Measurements from ENCODE around the gene ARAP3. TPM values are rescaled to one million over a fixed set of nuclear protein-coding genes. Genes with fewer than 3 reads are reported as not detected.

The ARAP3 gene
- total and polyA plus RNA-seq, 3 donors from 2014 or later = 4.0 to 4.8 (median 4.1) TPM

DNA sequence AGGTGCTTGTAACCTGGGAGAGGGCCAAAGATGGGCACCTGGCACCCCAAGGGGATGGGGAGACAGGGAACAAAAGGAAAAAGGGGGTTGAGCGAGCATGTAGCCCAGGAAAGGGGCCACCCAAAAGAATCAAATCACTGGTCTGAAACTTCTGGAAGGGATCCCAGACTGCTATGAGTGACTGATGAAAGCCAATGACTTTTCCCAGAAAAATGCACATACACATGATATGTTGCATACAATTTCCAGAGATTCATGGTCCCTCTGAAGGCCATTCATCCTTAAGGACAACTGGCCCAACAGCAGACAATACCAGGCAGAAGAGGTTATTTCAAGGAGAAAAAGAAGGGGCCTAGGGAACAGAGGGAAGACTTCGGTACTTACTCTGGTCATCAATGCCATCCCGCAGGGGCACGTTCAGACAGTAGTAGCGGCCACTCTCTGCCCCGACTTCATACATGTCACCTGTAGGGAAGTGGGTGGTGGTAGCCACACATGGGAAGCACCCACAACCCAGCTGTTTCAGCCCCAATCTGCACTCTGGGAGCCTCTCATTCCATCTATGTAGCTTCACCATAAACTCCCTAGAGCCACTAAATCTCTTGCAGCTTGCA is 53.7 kb downstream of the ARAP3 start:
- intact Hi-C loops (cut with DNase I; ENCODE audit: low total_unique reads) = no loop called here
- H3K36me3 ChIP-seq (ENCODE audit: low read depth, missing control alignments) = no peaks in the 10 kb centered on the region

DNA sequence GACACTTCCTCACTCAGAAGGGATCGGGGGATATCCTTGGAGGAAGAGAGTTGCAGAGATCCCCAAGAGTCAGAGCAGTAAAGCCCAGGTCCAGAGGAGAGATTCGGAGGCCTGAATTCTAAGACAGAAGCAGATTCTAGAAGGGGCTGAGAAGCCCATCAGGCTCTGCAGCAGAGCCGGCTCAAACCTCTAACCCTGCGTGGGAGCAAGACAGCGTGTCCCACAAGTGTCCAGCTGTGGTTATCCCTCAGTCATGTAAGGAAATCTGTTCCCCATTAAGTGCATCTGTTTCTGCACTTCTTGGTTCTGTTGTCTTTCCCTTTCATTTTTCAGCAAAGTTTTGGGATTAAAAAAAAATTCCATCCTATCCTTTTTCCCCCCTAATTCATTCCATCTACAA is 58.4 kb downstream of the ARAP3 start:
- intact Hi-C loops (cut with DNase I; ENCODE audit: low total_unique reads) = no loop called here
- WGBS, 2 donors = 72 to 76% methylated on average over 5 of the region's 5 CpGs
- H3K27me3 ChIP-seq = no peaks in the 10 kb centered on the region
- no peak overlapping the region for H3K27ac ChIP-seq
- TF ChIP-seq CTCF (IDR thresholded peaks at IDR 0.05) (no peak), POLR2A (IDR thresholded peaks at IDR 0.05) (no peak)
- no peaks in the 10 kb centered on the region for H3K36me3 ChIP-seq (ENCODE audit: low read depth, missing control alignments)
- no peaks in the 10 kb centered on the region for H3K9me3 ChIP-seq
- no peak overlapping the region for H3K4me3 ChIP-seq
- DNase-seq = no peak
- H3K4me1 ChIP-seq = no peaks in the 10 kb centered on the region

More for the DNA sequence above, 53.7 kb downstream of the ARAP3 start:
- TF ChIP-seq POLR2A (IDR thresholded peaks at IDR 0.05) (no peak), CTCF (IDR thresholded peaks at IDR 0.05) (no peak)
- Histone ChIP-seq H3K27ac (no peak overlapping the region), H3K27me3 (no peaks in the 10 kb centered on the region), H3K9me3 (no peaks in the 10 kb centered on the region), H3K4me3 (no peak overlapping the region), H3K4me1 (no peaks in the 10 kb centered on the region)
- DNase-seq = no peak
- WGBS, 2 donors = 94 to 96% methylated on average over 6 of the region's 6 CpGs

DNA sequence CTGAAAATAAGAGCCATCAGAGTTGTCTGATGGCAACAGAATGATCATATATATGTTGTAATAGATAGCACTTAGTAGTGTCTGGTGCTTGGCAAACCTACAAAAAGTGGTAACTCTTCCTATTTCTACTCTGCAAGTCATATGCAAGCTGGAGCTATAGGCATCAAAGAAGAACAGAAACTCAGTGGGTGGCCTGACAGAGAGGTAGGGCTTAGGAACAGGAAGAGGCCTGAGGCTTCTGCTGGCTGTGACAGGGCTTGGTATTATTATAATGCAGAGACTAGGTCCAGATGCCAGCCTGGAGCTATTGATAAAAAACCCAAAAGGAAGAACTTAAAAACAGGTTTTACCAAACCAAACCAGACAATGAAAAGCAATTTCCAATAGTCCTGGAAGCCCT is 58.8 kb downstream of the ARAP3 start:
- H3K4me3 ChIP-seq = no peak overlapping the region
- no peaks in the 10 kb centered on the region for H3K27me3 ChIP-seq
- intact Hi-C loops (cut with DNase I; ENCODE audit: low total_unique reads) = no loop called here
- no peak for DNase-seq
- H3K36me3 ChIP-seq (ENCODE audit: low read depth, missing control alignments) = no peaks in the 10 kb centered on the region
- no peaks in the 10 kb centered on the region for H3K4me1 ChIP-seq
- TF ChIP-seq CTCF (IDR thresholded peaks at IDR 0.05) (no peak), POLR2A (IDR thresholded peaks at IDR 0.05) (no peak)
- no peak overlapping the region for H3K27ac ChIP-seq
- H3K9me3 ChIP-seq = no peaks in the 10 kb centered on the region

- DNase-seq = peak; percentile 98
- H3K9me3 ChIP-seq = no peaks in the 10 kb centered on the region
- H3K36me3 ChIP-seq (ENCODE audit: low read depth, missing control alignments) = no peaks in the 10 kb centered on the region
- TF ChIP-seq CTCF (IDR thresholded peaks at IDR 0.05) (peak; percentile 99), POLR2A (IDR thresholded peaks at IDR 0.05) (peak; percentile 54)
- H3K27me3 ChIP-seq = no peaks in the 10 kb centered on the region
- H3K27ac ChIP-seq = peak within 1 kb of the TSS; percentile 64 to 86
- intact Hi-C loops (cut with DNase I; ENCODE audit: low total_unique reads) = no loop called here
- WGBS, 2 donors = 2 to 20% methylated on average over 2 to 47 of the region's 70 CpGs
- no peaks in the 10 kb centered on the region for H3K4me1 ChIP-seq
- H3K4me3 ChIP-seq = peak within 1 kb of the TSS; percentile 83 to 89
Measured at GRCh38 chr5:141618804-141619554, 63.1 kb downstream of the ARAP3 start, which contains the start of gene DIAPH1. TSS of gene DIAPH1 (minus strand) at chr5:141619000. CDS start at chr5:141618914, 86 bp downstream.

All from testis (tissue), 3 donors.